H1 (cell line): ENCODE data around the gene GSG1L. TPM values are rescaled to one million over a fixed set of nuclear protein-coding genes. Genes with fewer than 3 reads are reported as not detected.

Experiments
- CTCF ChIA-PET: fragments of 300-600 bp; sonication (Branson Sonifier 250); formaldehyde crosslinking; loops from one replicate; lab custom pipeline; 2021; ENCODE audit not compliant: partially characterized antibody; lab: Charles Lee
- POLR2A ChIA-PET: fragments of 300-600 bp; sonication (Branson Sonifier 250); formaldehyde crosslinking; loops from one replicate; lab custom pipeline; 2021; ENCODE audit warnings: inconsistent platforms; ENCODE audit not compliant: partially characterized antibody; lab: Charles Lee
- DNase-seq, 2 experiments: peaks; one replicate each; pipeline versions ENCODE4 v3.0.0 to v3.0.0-alpha.2; 2010 to 2022; ENCODE audit warnings: low spot score in 2 of 2, low read depth in 1 of 2, mixed read lengths in 1 of 2
- FAIRE-seq: peaks from 2 replicates; lab custom pipeline; 2011; peaks lifted over from hg19 to GRCh38; lab: Jason Lieb, UNC
- H2AFZ ChIP-seq: 2 replicates; pipeline ENCODE4 v1.8.1; 2012; ENCODE audit warnings: low read length, inconsistent platforms
- H2AK5ac ChIP-seq: 2 replicates; pipeline ENCODE4 v1.6.1; 2013; ENCODE audit warnings: low read depth, low read length
- H2BK120ac ChIP-seq: replicated peaks from 2 replicates; pipeline ENCODE3; 2013; ENCODE audit warnings: low read depth, low read length, inconsistent platforms
- H2BK12ac ChIP-seq: 2 replicates; pipeline ENCODE4 v1.6.1; 2013; ENCODE audit warnings: low read depth, low read length
- H2BK15ac ChIP-seq: 2 replicates; pipeline ENCODE4 v1.6.1; 2013; ENCODE audit warnings: low read length
- H2BK20ac ChIP-seq: 2 replicates; pipeline ENCODE4 v1.6.1; 2013; ENCODE audit warnings: low read length
- H2BK5ac ChIP-seq: 2 replicates; pipeline ENCODE4 v1.6.1; 2013; ENCODE audit warnings: low read depth, low read length
- H3K14ac ChIP-seq: 2 replicates; pipeline ENCODE4 v1.6.1; 2013; ENCODE audit warnings: inconsistent platforms; ENCODE audit not compliant: insufficient read length
- H3K18ac ChIP-seq: 2 replicates; pipeline ENCODE4 v1.6.1; 2013; ENCODE audit warnings: low read length; ENCODE audit errors: extremely low read depth
- H3K23ac ChIP-seq: 2 replicates; pipeline ENCODE4 v1.6.1; 2013; ENCODE audit warnings: inconsistent platforms; ENCODE audit not compliant: insufficient read length
- H3K23me2 ChIP-seq: 2 replicates; pipeline ENCODE4 v1.6.1; 2013; ENCODE audit warnings: low read depth, low read length
- H3K27ac ChIP-seq: 2 replicates; pipeline ENCODE4 v1.6.1; 2011; ENCODE audit warnings: low read depth, low read length, inconsistent platforms
- H3K27me3 ChIP-seq, 4 experiments: replicated peaks in 1 of 4; 1 replicate in 1 of 4; 2 replicates in 3 of 4; pipeline versions ENCODE4 v1.6.1 to v1.8.1; 2011 to 2013; ENCODE audit warnings: low read length in 3 of 4, mild to moderate bottlenecking in 3 of 4, inconsistent platforms in 2 of 4, mixed read lengths in 2 of 4, moderate library complexity in 1 of 4; ENCODE audit not compliant: control insufficient read depth in 3 of 4, insufficient read depth in 3 of 4; ENCODE audit errors: extremely low read depth in 1 of 4
- H3K36me3 ChIP-seq, 4 experiments: 2 replicates each; pipeline versions ENCODE4 v1.6.1 to v1.8.1; 2011 to 2013; ENCODE audit warnings: mild to moderate bottlenecking in 4 of 4, low read length in 3 of 4, moderate library complexity in 2 of 4, control low read depth in 1 of 4, inconsistent platforms in 1 of 4; ENCODE audit not compliant: insufficient read depth in 4 of 4, control insufficient read depth in 2 of 4
- H3K4ac ChIP-seq: replicated peaks from 2 replicates; pipeline ENCODE3; 2013; ENCODE audit warnings: low read length, low read depth, mixed read lengths, inconsistent platforms; ENCODE audit not compliant: insufficient read length
- H3K4me1 ChIP-seq, 4 experiments: replicated peaks in 1 of 4; 1 replicate in 1 of 4; 2 replicates in 3 of 4; pipeline versions ENCODE4 v1.6.1 to v1.8.1; 2011 to 2013; ENCODE audit warnings: low read length in 3 of 4, inconsistent platforms in 2 of 4, mixed read lengths in 1 of 4; ENCODE audit not compliant: insufficient read depth in 4 of 4, control insufficient read depth in 3 of 4
- H3K4me2 ChIP-seq, 2 experiments: 2 replicates each; pipeline versions ENCODE4 v1.6.1 to v1.8.1; 2011 to 2013; ENCODE audit warnings: low read depth in 2 of 2, low read length in 2 of 2, control low read depth in 1 of 2, inconsistent platforms in 1 of 2, mild to moderate bottlenecking in 1 of 2; ENCODE audit not compliant: insufficient read depth in 1 of 2
- H3K4me3 ChIP-seq, 4 experiments: fragments of 200-600, 300-600 bp in 1 of 4; sonication (generic), shearing (Covaris generic), sonication (Bioruptor Twin) in 1 of 4; 2 replicates each; pipeline versions ENCODE4 v1.5.1 to v1.8.1; 2011 to 2016; ENCODE audit warnings: low read length in 4 of 4, low read depth in 3 of 4, control low read depth in 2 of 4, inconsistent platforms in 2 of 4, mild to moderate bottlenecking in 2 of 4, mixed read lengths in 1 of 4, moderate library complexity in 1 of 4; ENCODE audit not compliant: insufficient read depth in 2 of 4; ENCODE audit errors: extremely low read depth in 1 of 4
- H3K56ac ChIP-seq: replicated peaks from 2 replicates; pipeline ENCODE3; 2013; ENCODE audit warnings: low read depth, mild to moderate bottlenecking, mixed read lengths, low read length, inconsistent platforms; ENCODE audit not compliant: insufficient read length
- H3K79me1 ChIP-seq: 2 replicates; pipeline ENCODE4 v1.6.1; 2013; ENCODE audit warnings: low read depth, low read length, control low read depth
- H3K79me2 ChIP-seq, 2 experiments: 2 replicates each; pipeline versions ENCODE4 v1.6.1 to v1.8.1; 2012 to 2013; ENCODE audit warnings: low read length in 2 of 2, mild to moderate bottlenecking in 2 of 2, inconsistent platforms in 1 of 2; ENCODE audit not compliant: insufficient read depth in 2 of 2, control insufficient read depth in 1 of 2
- H3K9ac ChIP-seq, 4 experiments: replicated peaks in 1 of 4; 1 replicate in 1 of 4; 2 replicates in 3 of 4; pipeline versions ENCODE4 v1.6.1 to v1.8.1; 2011 to 2013; ENCODE audit warnings: low read depth in 3 of 4, low read length in 3 of 4, control low read depth in 2 of 4, mild to moderate bottlenecking in 2 of 4, moderate library complexity in 2 of 4, inconsistent platforms in 1 of 4; ENCODE audit errors: extremely low read depth in 1 of 4
- H3K9me3 ChIP-seq, 2 experiments: 2 replicates each; pipeline versions ENCODE4 v1.6.1 to v1.8.1; 2012 to 2013; ENCODE audit warnings: mild to moderate bottlenecking in 2 of 2, moderate library complexity in 2 of 2, control low read depth in 1 of 2, inconsistent platforms in 1 of 2, low read depth in 1 of 2, low read length in 1 of 2, mixed read lengths in 1 of 2; ENCODE audit not compliant: insufficient read depth in 2 of 2
- H4K20me1 ChIP-seq, 2 experiments: replicated peaks in 1 of 2; 2 replicates each; pipeline versions ENCODE3 to v1.8.1; 2011 to 2013; ENCODE audit warnings: inconsistent platforms in 2 of 2, low read length in 2 of 2, mild to moderate bottlenecking in 1 of 2; ENCODE audit not compliant: insufficient read depth in 2 of 2, control insufficient read depth in 1 of 2
- H4K5ac ChIP-seq: 2 replicates; pipeline ENCODE4 v1.6.1; 2013; ENCODE audit warnings: low read length, low read depth, mixed read lengths, inconsistent platforms; ENCODE audit not compliant: insufficient read length
- H4K8ac ChIP-seq: 2 replicates; pipeline ENCODE4 v1.8.0; 2013; ENCODE audit warnings: mild to moderate bottlenecking, moderate library complexity, low read length, inconsistent platforms; ENCODE audit not compliant: insufficient read depth; ENCODE audit errors: extremely low read depth
- H4K91ac ChIP-seq: replicated peaks from 2 replicates; pipeline ENCODE3; 2013; ENCODE audit warnings: low read length, mixed read lengths, inconsistent platforms; ENCODE audit not compliant: insufficient read length
- CBX5 ChIP-seq: fragments of 300-800, 300-1000 bp; sonication (generic); IDR thresholded peaks from 2 replicates; pipeline ENCODE4 v1.7.1; 2016; ENCODE audit warnings: antibody characterized with exemption, low read length, low read depth
- CEBPB ChIP-seq: IDR thresholded peaks from 2 replicates; pipeline ENCODE4 v1.6.1; 2012; ENCODE audit warnings: low read depth, low read length
- FOSL1 ChIP-seq: IDR thresholded peaks from 2 replicates; pipeline ENCODE4 v1.6.1; 2011; ENCODE audit warnings: mild to moderate bottlenecking, low read depth, low read length, moderate library complexity; ENCODE audit not compliant: insufficient read depth
- HDAC6 ChIP-seq: IDR thresholded peaks from one replicate; pipeline ENCODE4 v1.7.1; 2012; ENCODE audit warnings: low read depth, mild to moderate bottlenecking, inconsistent platforms, low read length, moderate library complexity
- KDM1A ChIP-seq: fragments of 200-600, 300-600 bp; sonication (generic); IDR thresholded peaks from 2 replicates; pipeline ENCODE4 v1.7.1; 2016; ENCODE audit warnings: mild to moderate bottlenecking, low read length, borderline replicate concordance
- NANOG ChIP-seq: IDR thresholded peaks from 2 replicates; pipeline ENCODE4 v1.6.1; 2011; ENCODE audit warnings: low read length, low read depth, mild to moderate bottlenecking, inconsistent platforms; ENCODE audit not compliant: insufficient read depth, poor library complexity, severe bottlenecking
- PHF8 ChIP-seq: fragments of 200-600 bp; sonication (generic); conservative IDR thresholded peaks from 2 replicates; pipeline ENCODE4 v1.7.1; 2012; ENCODE audit warnings: low read depth, mild to moderate bottlenecking, inconsistent platforms, low read length, moderate library complexity
- POLR2A ChIP-seq, 2 experiments: IDR thresholded peaks; 1 replicate in 1 of 2; 2 replicates in 1 of 2; pipeline ENCODE4 v1.6.1; 2011; ENCODE audit warnings: low read depth in 2 of 2, low read length in 2 of 2, mild to moderate bottlenecking in 2 of 2; ENCODE audit errors: control extremely low read depth in 1 of 2
- TBP ChIP-seq: IDR thresholded peaks from 2 replicates; pipeline ENCODE4 v1.6.1; 2011; ENCODE audit warnings: low read depth, low read length, improper control_type of control experiment
- YY1 ChIP-seq: IDR thresholded peaks from 2 replicates; pipeline ENCODE4 v1.6.1; 2011; ENCODE audit warnings: low read depth, mild to moderate bottlenecking, low read length
- WGBS, 2 experiments: shearing (Covaris generic) in 1 of 2; methylation state at CpG; one replicate each; pipeline versions ENCODE4 v1.1.6 to v1.1.7; 2013 to 2015; ENCODE audit warnings: low lambda C conversion rate in 2 of 2, mixed read lengths in 2 of 2, inconsistent platforms in 1 of 2, low coverage in 1 of 2, missing lambda C conversion rate in 1 of 2; ENCODE audit not compliant: insufficient replicate concordance in 2 of 2, insufficient coverage in 1 of 2, insufficient read length in 1 of 2; ENCODE audit errors: extremely low coverage in 1 of 2, missing lambda C conversion rate in 1 of 2; 5-methylcytosine and 5-hydroxymethylcytosine counted together
- polyA plus RNA-seq, 7 experiments: library from polyadenylated mRNA; depleted of rRNA in 3 of 7; stranded (reverse) in 5 of 7; unstranded in 2 of 7; fragments of >200 nt in 5 of 7; fragments of 200-250 nt in 2 of 7; gene quantifications; 1 replicate in 5 of 7; 2 replicates in 1 of 7; 4 replicates in 1 of 7; pipeline versions ENCODE4 v1.2.1 to v1.2.3, GENCODE V29; 2011 to 2013; ENCODE audit warnings: missing spikeins in 2 of 7, mixed read lengths in 2 of 7
- total RNA-seq: library from RNA; stranded (reverse); fragmentation: NEBNext Ultra II Directional; extraction: Animal tissue kit (Norgen Biotek cat#: 25700); gene quantifications from 2 replicates; pipeline ENCODE4 v1.2.1, GENCODE V29; 2021

GSG1L gene
- total and polyA plus RNA-seq, 2 of the 8 experiments (the other 6 are each of a cell fraction or from before 2014, with no cell fraction given): 0.71 to 1.1 TPM

- Histone ChIP-seq H3K23me2 (no peaks in the 10 kb centered on the region), H3K4me1 (no peaks in the 10 kb centered on the region), H2AK5ac (no peak overlapping the region), H2BK15ac (no peak overlapping the region), H3K14ac (no peak overlapping the region), H3K18ac (no peak overlapping the region), H3K27ac (no peak overlapping the region), H3K9ac (no peak overlapping the region), H3K79me2 (no peaks in the 10 kb centered on the region), H2BK12ac (no peak overlapping the region), H3K27me3 (no peaks in the 10 kb centered on the region), H3K23ac (no peak overlapping the region), H4K8ac (no peak overlapping the region), H3K4me3 (no peak overlapping the region), H2BK20ac (no peak overlapping the region), H2BK5ac (no peak overlapping the region), H3K36me3 (no peaks in the 10 kb centered on the region), H2BK120ac (no peak overlapping the region), H4K91ac (no peak overlapping the region), H4K5ac (no peak overlapping the region), H3K79me1 (no peaks in the 10 kb centered on the region), H2AFZ (no peak overlapping the region), H3K56ac (no peak overlapping the region), H4K20me1 (no peaks in the 10 kb centered on the region), H3K9me3 (no peaks in the 10 kb centered on the region), H3K4me2 (no peak overlapping the region), H3K4ac (no peak overlapping the region)
- DNase-seq (no peak), FAIRE-seq (no peak)
- POLR2A ChIA-PET: no interaction called here
- no peak for TF ChIP-seq NANOG
- no peak for TF ChIP-seq POLR2A (IDR thresholded peaks at IDR 0.05; ENCODE audit: control extremely low read depth in 1 of 2, low read depth in 2 of 2, low read length in 2 of 2)
- TF ChIP-seq KDM1A: no peak
- no peak for TF ChIP-seq HDAC6
- no peak for TF ChIP-seq YY1
- TF ChIP-seq CBX5: no peak
- no peak for TF ChIP-seq PHF8
- TF ChIP-seq TBP: no peak
- TF ChIP-seq FOSL1: no peak
- no peak for TF ChIP-seq CEBPB
- WGBS, 2 experiments: 91% methylated on average over 7 of the region's 7 CpGs; no CpG with 5 or more reads in 1 of the 2 experiments
- CTCF ChIA-PET: interaction anchor here (0.9 to 2.0 kb wide), 4 partner anchors 27 to 136 kb away, joined by 3 to 10 read pairs (median 4); no protein-coding TSS in a partner anchor
Observed at GRCh38 chr16:27935076-27935475, 128.4 kb downstream of the GSG1L start.
